Tibial nerve (tissue), 4 donors: ENCODE results near the gene MYO6. TPM values are rescaled to one million over a fixed set of nuclear protein-coding genes. Genes with fewer than 3 reads are reported as not detected.
"Not testable (repeated sequence)": the region's sequence is repeated elsewhere in the genome, so short reads cannot be mapped to it uniquely, and the experiment has no call there.

Experiments used
- DNase-seq, 2 donors: peaks; one replicate each; pipeline ENCODE4 v3.0.0-alpha.2; 2019; ENCODE audit warnings: low spot score in 2 of 2
- H3K27ac ChIP-seq, 4 donors: fragments of 200-600 bp; sonication (generic) in 3 of 4; one replicate each; pipeline ENCODE4 v1.5.1; 2017 to 2019; ENCODE audit warnings: mild to moderate bottlenecking in 1 of 4
- H3K27me3 ChIP-seq, 2 donors: fragments of 200-600 bp; sonication (generic) in 1 of 2; one replicate each; pipeline versions ENCODE4 v1.5.1 to v1.6.0; 2017 to 2019
- H3K36me3 ChIP-seq, 3 donors: fragments of 200-600 bp; sonication (generic); one replicate each; pipeline ENCODE4 v1.5.1; 2018 to 2019
- H3K4me1 ChIP-seq, 4 donors: fragments of 200-600 bp; sonication (generic) in 3 of 4; one replicate each; pipeline ENCODE4 v1.5.1; 2017 to 2019
- H3K4me3 ChIP-seq, 4 donors: fragments of 200-600 bp; sonication (generic) in 3 of 4; one replicate each; pipeline ENCODE4 v1.5.1; 2017 to 2019; ENCODE audit warnings: mild to moderate bottlenecking in 1 of 4, moderate library complexity in 1 of 4
- H3K9me3 ChIP-seq, 4 donors: fragments of 200-600 bp; sonication (generic) in 3 of 4; one replicate each; pipeline ENCODE4 v1.5.1; 2017 to 2019
- EP300 ChIP-seq, 2 donors: sonication (generic); formaldehyde crosslinking; IDR thresholded peaks; one replicate each; pipeline ENCODE4 v1.6.1; 2017; ENCODE audit warnings: antibody characterized with exemption in 2 of 2, mild to moderate bottlenecking in 1 of 2
- POLR2A ChIP-seq, 2 donors: fragments of 450-650 bp; IDR thresholded peaks; one replicate each; pipeline ENCODE4 v1.6.1; 2017; ENCODE audit warnings: antibody characterized with exemption in 2 of 2, mild to moderate bottlenecking in 2 of 2, moderate library complexity in 2 of 2
- WGBS, 2 donors: methylation state at CpG; one replicate each; pipeline ENCODE4 v1.1.5; 2018; 5-methylcytosine and 5-hydroxymethylcytosine counted together
- total RNA-seq, 4 donors: library from RNA; depleted of rRNA; stranded (reverse); fragments of >200 nt; gene quantifications; one replicate each; pipeline ENCODE4 v1.1.0, GENCODE V29; 2016
- TF ChIP-seq, protein P1 (sequence below), 5 experiments: fragments of 200-600 bp in 3 of 5; fragments of 450-650 bp in 2 of 5; sonication (generic) in 3 of 5; IDR thresholded peaks; one replicate each; pipeline ENCODE4 v1.5.1; 2016 to 2019; ENCODE audit warnings: antibody characterized with exemption in 5 of 5, mild to moderate bottlenecking in 3 of 5, moderate library complexity in 2 of 5

The MYO6 gene
- total RNA-seq, 4 donors from 2014 or later, result 16.5 to 21.3 (median 19.2) TPM

DNA sequence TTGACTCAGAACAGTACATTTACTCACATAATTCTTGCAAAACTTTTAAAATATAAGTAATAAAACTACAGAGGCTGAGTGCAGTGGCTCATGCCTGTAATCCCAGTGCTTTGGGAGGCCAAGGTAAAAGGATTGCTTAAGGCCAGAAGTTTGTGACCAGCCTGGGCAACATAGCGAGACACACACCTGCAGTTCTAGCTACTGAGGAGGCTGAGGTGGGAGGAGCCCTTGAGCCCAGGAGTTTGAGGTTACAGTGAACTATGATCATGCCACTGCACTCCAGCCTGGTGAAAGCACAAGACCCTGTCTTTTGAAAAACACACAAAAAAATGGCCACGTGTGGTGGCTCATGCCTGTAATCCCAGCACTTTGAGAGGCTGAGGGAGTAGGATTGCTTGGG lies 21.8 kb upstream of the MYO6 start:
- no peak overlapping the region for H3K27ac ChIP-seq
- TF ChIP-seq POLR2A (IDR thresholded peaks at IDR 0.05) (no peak), EP300 (IDR thresholded peaks at IDR 0.05) (no peak)
- TF ChIP-seq, protein P1, sequence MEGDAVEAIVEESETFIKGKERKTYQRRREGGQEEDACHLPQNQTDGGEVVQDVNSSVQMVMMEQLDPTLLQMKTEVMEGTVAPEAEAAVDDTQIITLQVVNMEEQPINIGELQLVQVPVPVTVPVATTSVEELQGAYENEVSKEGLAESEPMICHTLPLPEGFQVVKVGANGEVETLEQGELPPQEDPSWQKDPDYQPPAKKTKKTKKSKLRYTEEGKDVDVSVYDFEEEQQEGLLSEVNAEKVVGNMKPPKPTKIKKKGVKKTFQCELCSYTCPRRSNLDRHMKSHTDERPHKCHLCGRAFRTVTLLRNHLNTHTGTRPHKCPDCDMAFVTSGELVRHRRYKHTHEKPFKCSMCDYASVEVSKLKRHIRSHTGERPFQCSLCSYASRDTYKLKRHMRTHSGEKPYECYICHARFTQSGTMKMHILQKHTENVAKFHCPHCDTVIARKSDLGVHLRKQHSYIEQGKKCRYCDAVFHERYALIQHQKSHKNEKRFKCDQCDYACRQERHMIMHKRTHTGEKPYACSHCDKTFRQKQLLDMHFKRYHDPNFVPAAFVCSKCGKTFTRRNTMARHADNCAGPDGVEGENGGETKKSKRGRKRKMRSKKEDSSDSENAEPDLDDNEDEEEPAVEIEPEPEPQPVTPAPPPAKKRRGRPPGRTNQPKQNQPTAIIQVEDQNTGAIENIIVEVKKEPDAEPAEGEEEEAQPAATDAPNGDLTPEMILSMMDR (IDR thresholded peaks at IDR 0.05), result no peak
- no peak overlapping the region for H3K4me3 ChIP-seq
- H3K27me3 ChIP-seq, result no peaks in the 10 kb centered on the region
- WGBS, 2 donors, result 87 to 93% methylated on average over 2 of the region's 2 CpGs
- H3K36me3 ChIP-seq, result no peaks in the 10 kb centered on the region
- DNase-seq, result no peak
- H3K4me1 ChIP-seq, result no peaks in the 10 kb centered on the region
- H3K9me3 ChIP-seq, result no peaks in the 10 kb centered on the region

DNA sequence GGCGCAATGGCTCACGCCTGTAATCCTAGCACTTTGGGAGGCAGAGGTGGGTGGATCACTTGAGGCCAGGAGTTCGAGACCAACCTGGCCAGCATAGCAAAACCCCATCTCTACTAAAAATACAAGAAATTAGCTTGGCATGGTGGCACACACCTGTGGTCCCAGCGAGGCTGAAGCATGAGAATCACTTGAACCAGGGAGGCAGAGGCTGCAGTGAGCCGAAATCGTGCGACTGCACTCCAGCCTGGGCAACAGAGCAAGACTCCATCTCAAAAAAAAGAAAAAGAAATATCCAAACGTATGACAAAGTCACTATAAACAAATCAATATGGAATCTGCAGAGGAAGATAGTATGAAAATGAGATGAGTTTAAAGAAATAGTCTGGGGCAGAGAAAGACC lies 18.0 kb upstream of the MYO6 start:
- not testable (repeated sequence) for H3K36me3 ChIP-seq, H3K27me3 ChIP-seq, H3K27ac ChIP-seq, H3K4me1 ChIP-seq, DNase-seq, H3K9me3 ChIP-seq, H3K4me3 ChIP-seq
- WGBS, 2 donors, result 87 to 88% methylated on average over 8 of the region's 8 CpGs

DNA sequence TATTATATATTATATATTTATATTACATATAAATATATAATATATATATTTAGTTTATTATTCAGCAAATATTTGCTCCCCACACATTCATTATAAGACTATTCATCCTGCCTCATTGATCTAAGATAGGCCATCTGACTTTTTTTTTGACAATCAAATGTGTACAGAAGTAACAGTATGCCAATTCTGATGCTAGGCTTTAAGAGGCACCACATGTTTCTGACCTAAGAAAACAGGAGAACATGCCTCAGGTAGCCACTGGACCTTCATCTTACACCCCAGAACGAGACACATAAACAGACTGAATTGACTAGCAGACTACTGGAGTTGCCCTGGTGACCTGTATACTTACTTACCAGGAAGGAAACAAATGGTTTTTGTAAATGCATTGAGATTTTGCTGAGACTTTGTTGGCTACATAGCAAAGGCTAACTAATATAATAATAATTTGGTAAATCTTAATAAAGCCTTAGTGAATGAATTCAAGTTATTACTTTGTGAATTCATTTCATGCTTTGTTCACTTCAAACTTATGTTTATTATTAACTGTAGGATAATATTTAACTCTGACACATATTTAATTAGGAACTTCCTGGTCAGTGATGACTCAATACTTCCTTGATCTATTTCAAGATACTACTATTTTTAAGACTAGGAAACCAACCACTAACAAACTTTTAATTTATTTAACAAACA lies 13.4 kb upstream of the MYO6 start:
- H3K9me3 ChIP-seq, result no peaks in the 10 kb centered on the region
- H3K36me3 ChIP-seq, result no peaks in the 10 kb centered on the region
- WGBS, 2 donors, result 37 to 38% methylated on average over 1 of the region's 1 CpG
- no peak overlapping the region for H3K4me3 ChIP-seq
- no peak overlapping the region for H3K27ac ChIP-seq
- no peak for TF ChIP-seq EP300 (IDR thresholded peaks at IDR 0.05)
- TF ChIP-seq POLR2A (IDR thresholded peaks at IDR 0.05), result no peak
- TF ChIP-seq, protein P1 (IDR thresholded peaks at IDR 0.05), result no peak
- no peaks in the 10 kb centered on the region for H3K4me1 ChIP-seq
- DNase-seq, result no peak
- no peaks in the 10 kb centered on the region for H3K27me3 ChIP-seq

DNA sequence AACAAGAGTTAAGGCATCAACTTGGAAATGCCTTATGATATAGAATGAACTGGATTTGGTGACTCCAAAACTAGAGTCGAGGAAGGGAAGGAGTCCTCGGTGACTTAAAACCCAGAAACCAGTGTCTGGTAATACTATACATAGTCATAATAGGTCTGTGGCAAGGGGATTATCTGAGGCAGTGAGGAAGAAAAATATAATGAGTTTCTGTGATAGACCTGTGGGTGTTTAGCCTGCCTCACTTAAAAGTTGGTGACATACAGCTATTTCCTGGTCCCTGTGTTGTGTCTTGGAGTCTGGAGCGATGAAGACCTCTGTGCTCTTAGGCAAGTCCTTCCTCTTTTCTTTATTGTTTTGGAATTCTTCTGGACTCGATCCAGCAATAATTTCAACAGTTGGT lies 5.1 kb upstream of the MYO6 start:
- no peak for TF ChIP-seq EP300 (IDR thresholded peaks at IDR 0.05)
- no peak for TF ChIP-seq POLR2A (IDR thresholded peaks at IDR 0.05)
- TF ChIP-seq, protein P1 (IDR thresholded peaks at IDR 0.05), result no peak

DNA sequence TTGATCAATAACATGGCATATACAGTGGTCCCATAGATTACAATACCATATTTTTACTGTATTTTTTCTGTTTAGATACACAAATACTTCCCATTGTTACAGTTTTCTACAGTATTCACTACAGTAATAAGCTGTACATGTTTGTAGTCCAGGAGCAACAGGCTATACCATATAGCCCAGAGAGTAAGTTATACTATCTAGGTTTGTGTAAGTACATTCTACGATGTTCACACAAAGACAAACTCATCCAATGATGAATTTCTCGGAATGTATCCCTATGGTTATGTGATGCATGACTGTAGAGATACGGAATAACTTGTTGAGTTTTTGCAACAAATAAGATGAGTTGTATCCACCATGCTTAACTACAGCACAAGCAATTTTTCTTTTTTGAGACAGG lies 3.6 kb upstream of the MYO6 start:
- DNase-seq, result no peak
- H3K9me3 ChIP-seq, result no peaks in the 10 kb centered on the region
- H3K36me3 ChIP-seq, result no peaks in the 10 kb centered on the region
- no peaks in the 10 kb centered on the region for H3K27me3 ChIP-seq
- no peak overlapping the region for H3K27ac ChIP-seq
- WGBS, 2 donors, result 91 to 92% methylated on average over 3 of the region's 3 CpGs
- TF ChIP-seq, protein P1 (IDR thresholded peaks at IDR 0.05), result no peak
- no peak for TF ChIP-seq EP300 (IDR thresholded peaks at IDR 0.05)
- no peak for TF ChIP-seq POLR2A (IDR thresholded peaks at IDR 0.05)
- no peak overlapping the region for H3K4me3 ChIP-seq
- H3K4me1 ChIP-seq, result peaks cover 0 to 17% (median 0%) of the 10 kb centered on the region in 4 donors

More for the DNA sequence above, 5.1 kb upstream of the MYO6 start:
- H3K9me3 ChIP-seq, result no peaks in the 10 kb centered on the region
- 71 to 77% methylated on average over 4 of the region's 4 CpGs for WGBS, 2 donors
- H3K27me3 ChIP-seq, result no peaks in the 10 kb centered on the region
- no peak for DNase-seq
- peaks cover 0 to 10% (median 0%) of the 10 kb centered on the region in 4 donors for H3K4me1 ChIP-seq
- H3K36me3 ChIP-seq, result no peaks in the 10 kb centered on the region
- H3K4me3 ChIP-seq, result no peak overlapping the region
- no peak overlapping the region for H3K27ac ChIP-seq
